Eye (tissue), 1 donor: ENCODE measurements around the gene AGFG2.

Experiments used
- DNase-seq: peaks from one replicate; pipeline ENCODE4 v3.0.0-alpha.2; 2015

The AGFG2 gene

DNA sequence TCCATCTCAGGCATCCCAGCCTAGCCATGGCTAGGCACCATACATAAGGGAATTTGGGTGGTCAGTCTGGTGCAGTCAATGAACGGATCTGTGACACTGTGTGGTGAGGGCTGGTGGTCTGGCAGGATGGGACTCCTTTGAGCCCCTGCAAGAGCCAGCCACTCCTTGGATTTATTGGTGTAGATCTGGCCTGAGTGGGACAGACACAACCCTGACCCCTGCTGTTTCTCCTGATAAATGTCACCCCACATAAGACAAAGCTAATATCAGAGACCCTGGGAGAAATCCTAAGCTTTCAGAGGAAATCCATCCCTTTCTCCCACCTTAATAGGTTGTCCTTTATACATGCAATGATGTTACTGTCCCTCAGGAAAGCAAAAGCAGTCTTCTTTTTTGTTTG is 49.4 kb downstream of the AGFG2 start:
- DNase-seq = no peak

DNA sequence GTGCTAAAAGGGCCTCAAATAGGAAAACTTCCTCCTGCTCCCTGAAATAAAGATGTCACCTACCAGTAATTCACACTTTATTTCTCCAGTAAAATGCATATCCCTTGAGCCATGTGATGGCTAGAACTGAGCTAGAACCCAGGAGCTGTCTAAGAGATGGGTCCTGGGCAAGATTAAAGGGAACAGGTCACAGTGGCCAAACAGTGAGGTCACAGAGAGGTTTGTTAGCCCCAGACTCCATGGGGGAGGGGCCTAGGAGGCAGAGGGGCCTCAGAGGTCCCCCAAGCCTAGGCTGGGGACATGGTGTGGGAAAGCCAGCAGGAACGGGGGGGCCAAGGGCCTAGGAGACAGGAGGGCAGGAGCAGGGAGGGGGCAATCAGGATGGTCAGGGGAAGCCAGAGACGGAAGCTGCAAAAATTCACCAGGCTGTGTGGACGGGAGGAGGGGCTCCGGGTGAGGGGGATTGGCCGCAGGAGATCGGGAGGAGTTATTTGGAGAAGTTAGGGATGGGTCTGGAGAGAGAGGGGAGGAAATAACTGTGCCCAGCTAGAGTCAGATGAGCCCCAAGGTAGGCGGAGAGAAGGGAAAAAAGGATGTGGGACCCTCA is 50.4 kb downstream of the AGFG2 start:
- DNase-seq = peak; percentile 36

DNA sequence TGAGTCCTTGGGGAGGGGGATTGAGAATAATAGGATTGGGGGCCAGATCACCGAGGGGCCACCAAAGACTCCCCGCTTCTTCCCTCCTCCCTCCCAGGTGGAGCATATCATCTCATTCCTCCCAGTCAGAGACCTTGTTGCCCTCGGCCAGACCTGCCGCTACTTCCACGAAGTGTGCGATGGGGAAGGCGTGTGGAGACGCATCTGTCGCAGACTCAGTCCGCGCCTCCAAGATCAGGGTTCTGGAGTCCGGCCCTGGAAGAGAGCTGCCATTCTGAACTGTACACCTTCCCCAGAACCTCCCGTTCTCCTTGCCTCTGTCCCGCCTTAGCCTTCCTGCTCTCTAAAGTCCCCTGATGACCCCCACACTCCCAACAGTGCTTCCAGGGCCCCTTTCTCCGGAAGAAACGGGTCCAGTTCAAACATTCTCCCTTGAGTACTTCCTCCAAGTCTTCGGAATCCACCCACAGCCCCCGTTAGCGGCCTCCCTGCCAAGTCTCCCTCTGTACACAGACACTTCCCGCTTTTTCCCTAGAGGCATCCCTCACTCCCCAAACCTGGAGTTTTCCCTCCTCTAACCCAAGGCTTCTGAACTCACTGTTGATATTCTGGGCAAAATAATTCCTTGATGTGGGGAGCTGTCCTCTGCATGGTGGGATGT is 51.2 kb downstream of the AGFG2 start:
- peak; percentile 44 for DNase-seq

DNA sequence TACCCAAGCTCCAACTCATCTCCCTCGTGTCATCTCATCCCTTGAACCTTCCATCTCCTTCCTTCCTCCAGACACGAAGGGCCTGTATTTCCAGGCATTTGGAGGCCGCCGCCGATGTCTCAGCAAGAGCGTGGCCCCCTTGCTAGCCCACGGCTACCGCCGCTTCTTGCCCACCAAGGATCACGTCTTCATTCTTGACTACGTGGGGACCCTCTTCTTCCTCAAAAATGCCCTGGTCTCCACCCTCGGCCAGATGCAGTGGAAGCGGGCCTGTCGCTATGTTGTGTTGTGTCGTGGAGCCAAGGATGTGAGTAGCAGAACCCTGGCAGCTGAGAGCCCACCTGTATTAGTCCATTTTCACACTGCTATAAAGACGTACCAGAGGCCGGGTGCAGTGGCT is 52.6 kb downstream of the AGFG2 start:
- DNase-seq = no peak

DNA sequence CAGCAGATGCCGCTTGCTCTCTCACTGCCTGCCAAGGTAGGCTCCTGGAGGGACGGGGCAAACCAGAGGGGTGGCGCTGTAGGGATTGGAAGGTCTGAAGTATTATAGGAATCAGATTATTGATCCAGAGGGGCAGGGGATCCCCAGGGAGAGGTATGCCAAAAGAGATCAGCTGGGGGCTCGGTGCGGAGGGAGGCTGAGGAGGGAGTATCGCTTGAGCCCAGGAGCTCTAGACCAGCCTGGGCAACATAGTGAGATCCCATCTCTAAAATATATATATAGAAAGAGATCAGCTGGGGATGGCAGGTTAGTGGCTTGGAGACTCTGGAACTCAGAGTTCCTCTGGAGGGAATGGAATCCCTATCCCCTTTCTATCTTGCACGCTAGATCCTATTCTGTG is 56.2 kb downstream of the AGFG2 start:
- DNase-seq = no peak

DNA sequence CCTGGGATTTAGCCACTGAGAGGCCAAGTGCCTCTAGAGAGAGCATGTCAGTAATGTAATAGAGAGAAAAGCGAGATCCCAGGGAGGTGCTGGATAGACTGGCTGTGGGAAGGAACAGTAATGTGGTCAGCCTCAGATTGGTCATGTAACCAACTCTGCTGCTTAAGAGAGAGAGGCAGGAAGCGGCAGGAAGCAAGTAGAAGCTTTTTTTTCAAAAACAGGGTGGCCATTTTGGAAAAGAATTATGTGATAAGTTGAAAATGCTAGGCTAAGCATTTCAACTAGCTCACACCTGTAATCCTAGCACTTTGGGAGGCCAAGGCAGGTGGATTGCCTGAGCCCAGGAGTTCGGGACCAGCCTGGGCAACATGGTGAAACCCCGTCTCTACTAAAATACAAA is 59.4 kb downstream of the AGFG2 start:
- no peak for DNase-seq

DNA sequence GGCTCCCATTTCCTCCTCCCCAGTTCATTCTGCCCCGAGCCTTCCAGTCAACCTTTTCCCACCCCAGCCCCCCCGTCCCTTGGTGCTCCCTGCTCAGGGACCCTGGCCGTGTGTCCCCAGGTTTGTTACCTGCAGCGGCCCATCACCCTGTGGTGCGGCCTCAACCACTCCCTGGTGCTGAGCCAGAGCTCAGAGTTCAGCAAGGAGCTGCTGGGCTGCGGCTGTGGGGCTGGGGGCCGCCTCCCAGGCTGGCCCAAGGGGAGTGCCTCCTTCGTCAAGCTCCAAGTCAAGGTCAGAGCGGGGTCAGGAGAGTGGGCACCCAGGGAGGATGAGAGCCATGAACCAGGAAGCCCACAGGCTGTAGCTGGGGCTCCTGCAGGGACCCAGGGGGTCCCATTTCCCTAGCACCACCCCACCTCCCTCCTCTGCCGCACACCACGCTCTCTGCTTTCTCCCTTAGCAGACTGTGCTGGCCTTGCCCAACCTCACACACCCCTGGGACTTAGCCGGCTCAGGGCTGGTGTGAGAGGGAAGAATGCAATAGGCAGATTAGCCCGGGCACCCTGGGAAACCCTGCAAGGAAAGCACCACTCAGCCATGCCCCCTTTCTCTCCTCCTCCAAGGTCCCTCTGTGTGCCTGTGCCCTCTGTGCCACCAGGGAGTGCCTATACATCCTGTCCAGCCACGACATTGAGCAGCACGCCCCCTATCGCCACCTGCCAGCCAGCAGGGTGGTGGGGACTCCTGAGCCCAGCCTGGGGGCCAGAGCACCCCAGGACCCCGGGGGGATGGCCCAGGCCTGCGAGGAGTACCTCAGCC is 61.1 kb downstream of the AGFG2 start:
- no peak for DNase-seq

DNA sequence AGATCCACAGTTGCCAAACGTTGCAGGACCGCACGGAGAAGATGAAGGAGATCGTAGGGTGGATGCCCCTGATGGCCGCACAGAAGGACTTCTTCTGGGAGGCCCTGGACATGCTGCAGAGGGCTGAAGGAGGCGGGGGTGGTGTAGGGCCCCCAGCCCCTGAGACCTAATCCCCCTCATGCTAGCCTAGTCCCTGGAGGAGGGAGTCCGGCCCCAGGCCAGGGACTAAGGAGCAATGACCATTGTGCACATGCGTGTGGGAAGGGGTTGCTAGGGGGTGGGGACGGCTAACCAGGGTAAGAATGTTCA is 61.7 kb downstream of the AGFG2 start:
- no peak for DNase-seq

DNA sequence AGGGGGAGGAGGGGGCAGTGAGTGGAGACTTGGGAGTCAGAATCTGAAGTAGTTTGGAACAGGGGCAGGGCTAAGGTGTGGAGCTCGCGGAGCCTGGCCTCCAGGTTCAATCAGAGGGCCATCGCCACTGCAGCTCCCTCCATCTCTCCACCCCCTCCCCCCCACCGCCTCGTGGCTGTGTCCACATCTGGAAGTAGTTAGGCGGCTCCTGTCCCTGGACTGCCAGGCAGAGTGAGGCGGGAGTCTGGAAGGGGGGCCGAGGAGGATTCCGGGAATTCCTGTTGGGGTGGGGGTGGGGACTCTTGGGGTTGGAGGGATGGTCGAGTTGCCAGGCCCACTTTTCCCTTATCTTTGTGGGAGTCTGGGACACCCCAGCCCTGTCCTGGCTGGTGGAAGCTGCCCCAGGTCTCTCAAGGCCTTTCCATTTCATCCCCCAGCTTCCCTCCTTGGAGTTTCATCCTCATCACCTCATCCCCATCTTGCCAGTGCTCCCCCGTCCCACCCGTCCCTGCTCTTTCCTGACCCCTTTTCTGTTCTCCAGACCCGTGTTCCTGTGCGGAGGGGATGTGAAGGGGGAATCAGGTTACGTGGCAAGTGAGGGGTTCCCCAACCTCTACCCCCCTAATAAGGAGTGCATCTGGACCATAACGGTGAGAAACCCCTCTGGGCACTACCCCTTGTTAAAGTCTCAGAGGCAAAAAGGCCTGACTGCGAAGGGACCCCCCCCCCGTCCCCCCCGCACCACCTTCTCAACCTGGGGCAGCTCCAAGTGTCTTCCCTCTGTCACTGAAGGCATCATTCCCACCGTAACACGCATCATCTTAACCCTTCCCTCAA is 64.1 kb downstream of the AGFG2 start:
- peak; percentile 86 for DNase-seq

DNA sequence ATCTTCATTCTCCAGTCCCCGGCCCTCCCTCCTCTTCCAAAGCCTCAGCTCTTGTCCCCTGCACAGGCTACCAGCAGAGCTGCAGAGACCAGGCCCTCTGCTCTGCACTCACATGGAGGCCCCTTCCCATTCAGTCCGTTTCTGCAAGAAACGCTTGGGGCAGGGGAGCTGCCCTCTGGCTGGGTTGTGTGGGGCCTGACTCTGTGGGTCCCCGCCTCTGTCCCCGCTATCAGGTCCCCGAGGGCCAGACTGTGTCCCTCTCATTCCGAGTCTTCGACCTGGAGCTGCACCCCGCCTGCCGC is 64.7 kb downstream of the AGFG2 start:
- peak; percentile 82 for DNase-seq

DNA sequence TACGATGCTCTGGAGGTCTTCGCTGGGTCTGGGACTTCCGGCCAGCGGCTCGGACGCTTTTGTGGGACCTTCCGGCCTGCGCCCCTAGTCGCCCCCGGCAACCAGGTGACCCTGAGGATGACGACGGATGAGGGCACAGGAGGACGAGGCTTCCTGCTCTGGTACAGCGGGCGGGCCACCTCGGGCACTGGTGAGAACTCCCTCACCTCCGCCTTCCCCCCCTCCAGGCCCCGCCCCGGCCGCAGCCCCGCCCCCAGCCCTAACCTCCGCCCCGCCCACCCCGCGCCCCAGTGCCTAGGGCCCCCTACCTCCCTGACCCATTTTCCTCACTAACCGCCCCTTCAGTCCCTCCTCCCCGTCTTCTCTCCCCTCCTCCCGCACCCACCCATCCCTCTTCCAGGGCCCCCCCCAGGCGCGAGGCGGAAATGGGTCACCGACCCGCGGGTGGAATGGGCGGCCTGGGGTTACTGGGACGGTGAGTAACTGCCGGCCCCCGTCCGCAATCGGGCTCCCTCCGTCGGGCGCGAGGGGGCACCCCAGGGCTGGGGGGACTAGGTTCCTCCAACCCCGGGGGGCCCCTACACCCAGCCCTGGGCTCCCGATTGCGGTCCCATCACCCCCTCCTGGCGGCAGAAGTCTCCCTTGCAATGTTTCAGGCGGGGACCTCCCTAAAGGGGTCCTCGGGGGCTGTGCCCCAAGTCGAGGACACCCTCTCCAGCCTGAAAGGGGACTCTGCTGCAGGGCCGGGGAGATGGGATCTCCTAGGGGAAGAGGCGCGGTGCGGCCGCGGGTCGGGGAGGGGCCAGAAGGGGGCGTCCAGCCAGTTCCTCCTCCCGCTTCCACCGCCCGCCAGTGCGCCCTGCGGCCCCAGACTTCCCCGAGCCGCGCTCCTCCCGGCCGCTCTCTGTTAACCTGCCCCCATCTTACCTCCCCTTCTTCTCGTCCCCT is 65.3 kb downstream of the AGFG2 start:
- peak; percentile 88 for DNase-seq

DNA sequence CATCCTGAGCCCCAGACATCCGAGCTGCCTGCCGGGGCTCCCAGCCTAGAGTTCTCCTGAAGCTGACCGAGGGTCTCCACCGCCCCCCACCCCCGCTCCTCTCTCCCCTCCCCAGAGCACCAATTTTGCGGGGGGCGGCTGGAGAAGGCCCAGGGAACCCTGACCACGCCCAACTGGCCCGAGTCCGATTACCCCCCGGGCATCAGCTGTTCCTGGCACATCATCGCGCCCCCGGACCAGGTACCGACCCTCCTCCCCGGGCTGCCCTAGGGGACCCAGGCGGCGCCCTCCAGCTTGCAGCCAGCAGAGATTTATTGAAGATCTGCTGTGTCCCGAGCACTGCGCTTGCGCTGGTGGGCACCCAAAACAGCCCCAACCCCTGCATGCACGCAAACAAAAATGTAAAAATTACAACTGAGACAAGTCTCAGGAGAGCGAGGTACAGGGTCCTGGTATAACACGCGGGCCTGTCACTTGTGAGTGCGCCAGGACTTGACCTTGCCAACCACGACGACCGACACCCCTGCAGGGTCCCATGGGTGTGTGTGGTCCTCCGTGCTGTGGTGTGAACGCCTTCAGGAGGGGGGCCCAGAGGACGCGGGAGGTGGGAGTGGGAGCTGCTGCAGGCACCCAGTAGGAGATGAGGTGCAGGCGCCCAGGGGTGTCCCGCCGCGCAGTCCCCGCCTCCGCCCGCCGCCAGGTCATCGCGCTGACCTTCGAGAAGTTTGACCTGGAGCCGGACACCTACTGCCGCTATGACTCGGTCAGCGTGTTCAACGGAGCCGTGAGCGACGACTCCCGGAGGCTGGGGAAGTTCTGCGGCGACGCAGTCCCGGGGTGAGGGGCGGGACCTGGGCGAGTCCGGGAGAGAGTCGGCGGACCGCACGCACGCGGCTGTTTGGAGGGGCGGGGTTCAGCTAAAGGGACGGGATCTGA is 66.2 kb downstream of the AGFG2 start:
- peak; percentile 62 for DNase-seq

DNA sequence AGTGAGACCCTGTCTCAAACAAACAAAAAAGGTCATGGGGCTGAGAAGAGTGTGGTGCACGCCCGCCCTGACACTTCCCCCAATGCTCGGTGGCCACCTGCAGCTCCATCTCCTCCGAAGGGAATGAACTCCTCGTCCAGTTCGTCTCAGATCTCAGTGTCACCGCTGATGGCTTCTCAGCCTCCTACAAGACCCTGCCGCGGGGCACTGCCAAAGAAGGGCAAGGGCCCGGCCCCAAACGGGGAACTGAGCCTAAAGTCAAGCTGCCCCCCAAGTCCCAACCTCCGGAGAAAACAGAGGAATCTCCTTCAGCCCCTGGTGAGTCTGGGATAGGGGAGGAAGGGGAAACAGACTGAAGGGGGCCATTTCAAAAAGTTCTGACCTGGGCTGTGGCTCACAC is 67.3 kb downstream of the AGFG2 start:
- DNase-seq = no peak

DNA sequence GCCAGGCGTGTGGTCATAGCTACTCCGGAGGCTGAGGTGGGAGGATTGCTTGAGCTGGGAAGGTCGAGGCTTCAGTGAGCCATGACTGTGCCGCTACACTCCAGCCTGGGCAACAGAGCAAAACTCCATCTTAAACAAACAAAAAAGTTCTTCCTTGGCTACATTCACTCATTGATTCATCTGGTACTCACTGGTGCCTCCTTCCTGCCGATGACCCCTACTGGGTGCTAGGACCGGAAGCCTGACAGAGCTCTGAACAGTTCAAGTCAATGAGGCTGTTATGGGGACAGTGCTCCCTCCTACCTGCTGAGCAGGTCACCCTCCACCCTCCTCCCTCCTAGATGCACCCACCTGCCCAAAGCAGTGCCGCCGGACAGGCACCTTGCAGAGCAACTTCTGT is 68.1 kb downstream of the AGFG2 start:
- no peak for DNase-seq

DNA sequence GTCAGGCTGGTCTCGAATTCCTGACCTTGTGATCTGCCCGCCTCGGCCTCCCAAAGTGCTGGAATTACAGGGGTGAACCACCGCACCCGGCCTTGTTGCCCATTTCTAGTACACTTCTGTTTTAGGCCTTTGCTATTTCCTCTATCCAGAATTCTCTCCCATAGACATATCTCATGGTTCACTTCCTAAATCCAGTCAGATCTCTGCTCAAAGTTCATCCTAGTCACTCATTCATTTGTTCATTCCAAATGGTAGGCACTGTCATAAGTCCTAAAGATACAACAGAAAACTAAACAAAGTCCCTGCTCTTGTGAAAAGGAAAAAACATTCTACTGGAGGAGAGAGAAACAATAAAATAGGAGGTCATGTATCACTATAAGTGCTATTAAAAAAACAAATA is 71.0 kb downstream of the AGFG2 start:
- no peak for DNase-seq

DNA sequence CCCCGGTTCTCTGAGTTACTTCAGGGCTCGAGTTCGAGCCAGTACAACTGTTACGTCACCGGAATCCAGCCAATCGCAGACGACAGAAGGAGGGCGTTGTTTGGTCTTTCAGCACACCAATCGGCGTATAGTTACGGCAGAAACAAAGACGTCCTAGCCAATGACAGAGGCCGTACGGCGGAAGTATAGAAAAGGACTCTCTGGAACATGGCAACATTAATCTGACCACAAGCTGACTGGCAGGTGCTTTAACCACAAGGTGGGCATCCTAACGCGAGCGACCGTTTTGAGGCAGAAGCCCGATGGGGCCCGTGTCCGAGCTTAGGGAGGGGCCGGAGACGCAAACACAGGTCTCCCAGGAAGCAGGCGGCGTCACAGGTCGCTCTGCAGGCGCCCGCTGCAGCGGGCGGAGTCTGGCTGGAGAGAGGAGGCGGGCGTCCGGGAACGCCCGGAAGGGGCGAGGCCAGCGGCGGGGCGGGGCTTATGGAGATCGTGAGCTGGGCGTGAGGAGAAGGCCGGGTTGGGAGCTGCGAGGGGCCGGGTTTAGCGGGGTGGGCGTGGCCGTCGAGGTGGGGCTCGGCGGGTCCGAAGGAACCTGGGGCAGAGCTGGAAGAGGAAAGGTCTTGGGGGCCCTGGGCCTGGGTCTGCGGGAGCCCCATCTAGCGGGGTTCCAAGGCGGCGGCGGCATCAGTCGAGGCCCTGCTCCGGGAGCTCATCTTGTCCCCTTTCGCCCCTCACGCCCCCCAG is 73.2 kb downstream of the AGFG2 start, which contains the start of gene MOSPD3:
Gene MOSPD3, plus strand, starts transcription at position 558 of the 747 bp plus-strand sequence. CDS start 252 bp downstream, outside the sequence.
- peak; percentile 100 for DNase-seq

DNA sequence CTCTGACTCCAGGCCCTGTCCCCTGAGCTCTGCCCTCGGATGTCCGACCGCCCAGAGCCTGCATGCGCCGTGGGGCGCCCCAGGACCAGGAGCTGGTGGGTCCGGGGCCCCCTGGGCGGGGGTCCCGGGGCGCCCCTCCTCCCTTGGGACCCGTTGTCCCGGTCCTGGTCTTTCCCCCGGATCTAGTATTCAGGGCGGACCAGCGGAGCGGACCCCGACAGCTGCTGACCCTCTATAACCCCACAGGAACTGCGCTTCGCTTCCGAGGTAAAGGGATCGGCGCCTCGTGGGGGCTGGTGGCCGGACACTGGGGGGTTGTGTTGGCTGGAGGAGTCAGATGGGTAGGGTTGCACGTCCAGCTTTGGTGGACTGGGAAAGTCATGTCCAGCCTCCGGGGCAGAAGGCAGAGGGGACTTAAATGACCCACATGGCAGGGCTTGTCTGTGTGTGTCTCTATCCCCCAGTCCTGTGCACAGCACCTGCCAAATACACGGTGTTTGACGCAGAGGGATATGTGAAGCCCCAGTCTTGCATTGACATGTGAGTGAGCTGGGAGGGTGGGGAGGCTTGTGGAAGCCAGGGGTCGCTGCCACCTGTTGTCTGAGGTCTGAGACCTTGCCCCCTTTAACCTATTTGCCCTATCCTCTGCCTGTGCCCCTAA is 73.9 kb downstream of the AGFG2 start:
- no peak for DNase-seq

DNA sequence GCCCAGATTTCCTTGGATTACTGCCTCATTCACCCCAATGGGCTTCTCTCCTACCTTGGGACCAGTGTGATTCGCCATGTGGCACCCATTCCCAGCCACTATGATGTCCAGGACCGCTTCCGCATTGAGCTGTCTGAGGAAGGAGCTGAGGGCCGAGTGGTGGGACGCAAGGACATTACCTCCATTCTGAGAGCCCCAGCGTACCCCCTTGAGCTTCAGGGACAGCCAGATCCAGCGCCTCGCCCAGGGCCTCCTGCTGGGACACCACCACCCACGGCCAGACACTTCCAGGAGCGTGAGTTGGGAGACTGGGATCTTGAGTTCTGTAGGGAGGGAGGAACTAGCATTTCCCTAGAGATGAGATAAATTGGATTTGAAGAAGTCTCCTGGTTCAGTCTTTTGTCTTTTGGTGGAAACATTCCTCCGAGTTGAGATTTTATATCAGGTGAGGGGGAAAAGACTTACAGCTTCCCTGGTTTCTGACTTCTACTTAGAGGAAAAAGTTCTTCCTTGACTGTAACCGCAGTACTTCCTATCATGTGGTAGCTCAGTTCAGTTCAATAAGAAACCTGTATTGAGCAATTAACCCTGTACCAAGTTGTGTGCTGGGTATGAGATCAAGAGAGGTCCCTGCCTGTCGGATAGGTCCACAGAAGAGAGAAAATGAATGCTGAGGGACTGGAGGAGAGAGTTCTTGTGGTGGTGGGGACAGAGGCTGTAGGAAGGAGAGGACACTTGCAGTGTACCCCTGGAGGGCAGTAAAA is 74.6 kb downstream of the AGFG2 start:
- no peak for DNase-seq

DNA sequence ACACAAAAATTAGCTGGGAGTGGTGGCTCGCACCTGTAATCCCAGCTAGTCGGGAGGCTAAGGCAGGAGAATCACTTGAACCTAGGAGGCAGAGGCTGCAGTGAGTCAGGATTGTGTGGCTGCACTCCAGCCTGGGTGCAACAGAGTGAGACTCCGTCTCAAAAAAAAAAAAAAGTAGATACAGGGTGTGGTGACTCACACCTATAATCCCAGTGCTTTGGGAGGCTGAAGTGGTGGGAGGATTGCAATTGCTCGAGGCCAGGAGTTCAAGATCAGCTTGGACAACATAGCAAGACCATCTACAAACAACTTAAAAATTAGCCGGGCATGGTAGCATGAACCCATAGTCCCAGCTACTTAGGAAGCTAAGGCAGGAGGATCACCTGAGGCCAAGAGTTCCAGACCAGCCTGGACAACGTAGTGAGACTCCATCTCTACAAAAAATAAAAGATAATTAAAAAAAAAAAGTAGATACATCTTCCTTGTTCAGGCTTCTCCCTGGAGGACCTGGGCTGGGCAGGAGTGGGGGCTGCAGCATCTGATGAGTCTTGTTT is 75.4 kb downstream of the AGFG2 start:
- DNase-seq = no peak
